Liver (tissue), 9 donors: ENCODE measurements around the gene CDKN3. TPM values are rescaled to one million over a fixed set of nuclear protein-coding genes. Genes with fewer than 3 reads are reported as not detected.

Experiments
- DNase-seq: peaks from one replicate; pipeline ENCODE4 v3.0.0-alpha.2; 2017; ENCODE audit warnings: low spot score
- H3K27ac ChIP-seq, 2 donors: one replicate each; pipeline ENCODE4 v1.7.0; 2013; ENCODE audit warnings: inconsistent platforms in 2 of 2, low read length in 2 of 2, control low read depth in 1 of 2, low read depth in 1 of 2, mild to moderate bottlenecking in 1 of 2
- H3K27me3 ChIP-seq, 4 donors: one replicate each; pipeline versions ENCODE4 v1.6.1 to v1.7.0; 2013; ENCODE audit warnings: low read length in 3 of 4, inconsistent platforms in 1 of 4, mild to moderate bottlenecking in 1 of 4, moderate library complexity in 1 of 4; ENCODE audit not compliant: control insufficient read depth in 4 of 4, insufficient read depth in 4 of 4
- H3K36me3 ChIP-seq, 4 donors: one replicate each; pipeline versions ENCODE4 v1.6.1 to v1.7.0; 2013; ENCODE audit warnings: low read length in 3 of 4, mild to moderate bottlenecking in 3 of 4, low read depth in 1 of 4, moderate library complexity in 1 of 4; ENCODE audit not compliant: control insufficient read depth in 4 of 4, insufficient read depth in 3 of 4
- H3K4me1 ChIP-seq, 4 donors: one replicate each; pipeline versions ENCODE4 v1.6.1 to v1.7.0; 2013; ENCODE audit warnings: low read length in 3 of 4, mild to moderate bottlenecking in 3 of 4, moderate library complexity in 1 of 4; ENCODE audit not compliant: control insufficient read depth in 4 of 4, insufficient read depth in 4 of 4
- H3K4me3 ChIP-seq, 3 donors: one replicate each; pipeline versions ENCODE4 v1.6.1 to v1.7.0; 2013; ENCODE audit warnings: low read length in 3 of 3, control low read depth in 1 of 3, low read depth in 1 of 3, mild to moderate bottlenecking in 1 of 3
- H3K9ac ChIP-seq, 2 donors: one replicate each; pipeline ENCODE4 v1.7.0; 2013; ENCODE audit warnings: low read length in 2 of 2, mild to moderate bottlenecking in 2 of 2, moderate library complexity in 2 of 2, control low read depth in 1 of 2, low read depth in 1 of 2
- H3K9me3 ChIP-seq, 4 donors: one replicate each; pipeline versions ENCODE4 v1.6.1 to v1.7.0; 2013; ENCODE audit warnings: low read length in 3 of 4; ENCODE audit not compliant: control insufficient read depth in 4 of 4
- EGR1 ChIP-seq, 2 donors: IDR thresholded peaks; 2 replicates each; pipeline ENCODE4 v1.6.1; 2016 to 2018; ENCODE audit warnings: antibody characterized with exemption in 2 of 2, low read depth in 2 of 2
- FOXA1 ChIP-seq: IDR thresholded peaks from 2 replicates; pipeline ENCODE4 v1.6.1; 2016; ENCODE audit warnings: antibody characterized with exemption
- FOXA2 ChIP-seq: IDR thresholded peaks from 2 replicates; pipeline ENCODE4 v1.6.1; 2016; ENCODE audit warnings: antibody characterized with exemption
- GABPA ChIP-seq, 2 donors: IDR thresholded peaks in 1 of 2; conservative IDR thresholded peaks in 1 of 2; 2 replicates each; pipeline ENCODE4 v1.6.1; 2016; ENCODE audit warnings: antibody characterized with exemption in 2 of 2, mild to moderate bottlenecking in 1 of 2, moderate library complexity in 1 of 2
- HNF4A ChIP-seq, 2 donors: conservative IDR thresholded peaks; 2 replicates each; pipeline ENCODE4 v1.6.1; 2016; ENCODE audit warnings: antibody characterized with exemption in 2 of 2, mild to moderate bottlenecking in 2 of 2
- HNF4G ChIP-seq: IDR thresholded peaks from 2 replicates; pipeline ENCODE4 v1.6.1; 2016; ENCODE audit warnings: antibody characterized with exemption
- JUND ChIP-seq, 2 donors: IDR thresholded peaks; 2 replicates each; pipeline ENCODE4 v1.6.1; 2016; ENCODE audit warnings: antibody characterized with exemption in 2 of 2
- MAX ChIP-seq: IDR thresholded peaks from 2 replicates; pipeline ENCODE4 v1.6.1; 2016; ENCODE audit warnings: antibody characterized with exemption
- NR2F2 ChIP-seq: IDR thresholded peaks from 2 replicates; pipeline ENCODE4 v1.6.1; 2016; ENCODE audit warnings: antibody characterized with exemption
- RAD21 ChIP-seq, 2 donors: IDR thresholded peaks; 2 replicates each; pipeline ENCODE4 v1.6.1; 2016; ENCODE audit warnings: antibody characterized with exemption in 2 of 2, mild to moderate bottlenecking in 2 of 2
- RXRA ChIP-seq, 2 donors: IDR thresholded peaks; 2 replicates each; pipeline ENCODE4 v1.6.1; 2017 to 2018; ENCODE audit warnings: antibody characterized with exemption in 2 of 2, mild to moderate bottlenecking in 1 of 2
- SP1 ChIP-seq: IDR thresholded peaks from 2 replicates; pipeline ENCODE4 v1.6.1; 2018; ENCODE audit warnings: antibody characterized with exemption, mild to moderate bottlenecking
- TAF1 ChIP-seq: conservative IDR thresholded peaks from 2 replicates; pipeline ENCODE4 v1.6.1; 2016; ENCODE audit warnings: antibody characterized with exemption, mild to moderate bottlenecking
- YY1 ChIP-seq: IDR thresholded peaks from 2 replicates; pipeline ENCODE4 v1.6.1; 2016; ENCODE audit warnings: antibody characterized with exemption, mild to moderate bottlenecking
- ZBTB33 ChIP-seq: IDR thresholded peaks from 2 replicates; pipeline ENCODE4 v1.6.1; 2016; ENCODE audit warnings: antibody characterized with exemption
- polyA plus RNA-seq, 2 donors: library from polyadenylated mRNA; stranded (reverse) in 1 of 2; unstranded in 1 of 2; fragments of 200-250 nt in 1 of 2; fragments of >200 nt in 1 of 2; fragmentation: Nextera tagmentation in 1 of 2; extraction: Ambion mirVana in 1 of 2; gene quantifications; one replicate each; pipeline versions ENCODE4 v1.2.1 to v1.2.3, GENCODE V29; 2013 to 2015
- total RNA-seq, 2 donors: library from RNA; depleted of rRNA; stranded (reverse); fragments of >200 nt; gene quantifications; one replicate each; pipeline ENCODE4 v1.2.3, GENCODE V29; 2014
- TF ChIP-seq, protein P1 (sequence below): IDR thresholded peaks from 2 replicates; pipeline ENCODE4 v1.6.1; 2016; ENCODE audit warnings: antibody characterized with exemption, mild to moderate bottlenecking
- TF ChIP-seq, protein P2 (sequence below): IDR thresholded peaks from 2 replicates; pipeline ENCODE4 v1.6.1; 2016; ENCODE audit warnings: antibody characterized with exemption
- TF ChIP-seq, protein P3 (sequence below): fragments of 150-350 bp; IDR thresholded peaks from 2 replicates; pipeline ENCODE4 v1.5.1; 2017; ENCODE audit warnings: improper control_type of control experiment, low read depth, low read length; ENCODE audit not compliant: missing input control
- donor health status: healthy.
- donor health status: healthy.
- donor health status: healthy.
- donor health status: healthy.
- donor health status: healthy.

Gene CDKN3
- total and polyA plus RNA-seq, 4 donors = 0.50 to 33.9 (median 2.8) TPM

DNA sequence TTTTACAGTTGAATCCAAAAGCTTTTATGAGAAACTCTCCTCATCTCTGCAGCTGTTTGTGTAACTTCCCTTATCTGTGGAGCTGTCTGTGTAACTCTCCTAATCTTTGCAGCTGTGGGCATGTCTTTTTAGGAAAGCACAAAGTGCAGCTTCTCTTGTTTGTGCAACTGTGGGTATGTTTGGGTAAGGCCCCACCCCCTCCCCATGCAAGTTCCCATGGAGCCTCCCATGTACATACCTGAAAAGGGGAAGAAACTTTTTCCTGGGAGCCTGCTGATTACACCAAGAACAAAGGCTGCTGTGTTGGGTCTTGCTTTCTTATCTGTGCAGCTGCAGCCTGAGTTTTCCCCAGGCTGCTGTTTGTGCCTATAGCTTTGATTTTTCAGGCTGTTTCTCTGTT is 42.7 kb upstream of the CDKN3 start (continued):
- TF ChIP-seq FOXA1 = no peak
- no peak for TF ChIP-seq TAF1

GRCh38 chr14:54354968-54355641 is 41.7 kb upstream of the CDKN3 start:
- Histone ChIP-seq H3K27ac (no peak overlapping the region), H3K36me3 (no peaks in the 10 kb centered on the region), H3K27me3 (peaks cover 0 to 3% (median 0%) of the 10 kb centered on the region in 4 donors), H3K9me3 (peaks cover 0 to 2% (median 0%) of the 10 kb centered on the region in 4 donors), H3K4me3 (no peak overlapping the region), H3K9ac (no peak overlapping the region), H3K4me1 (peaks cover 0 to 3% (median 0%) of the 10 kb centered on the region in 4 donors)
- no peak for DNase-seq
- TF ChIP-seq RAD21 (IDR thresholded peaks at IDR 0.05) (no peak), YY1 (no peak), ZBTB33 (no peak), EGR1 (IDR thresholded peaks at IDR 0.05; ENCODE audit: low read depth in 2 of 2) (no peak), SP1 (no peak), MAX (no peak), HNF4A (conservative IDR thresholded peaks at IDR 0.05) (no peak), TAF1 (no peak), GABPA (IDR thresholded peaks at IDR 0.05 in 1 of 2, conservative IDR thresholded peaks at IDR 0.05 in 1 of 2) (no peak), FOXA1 (no peak), HNF4G (no peak), RXRA (IDR thresholded peaks at IDR 0.05) (no peak), FOXA2 (no peak), JUND (IDR thresholded peaks at IDR 0.05) (no peak), NR2F2 (no peak)
- TF ChIP-seq, protein P1, sequence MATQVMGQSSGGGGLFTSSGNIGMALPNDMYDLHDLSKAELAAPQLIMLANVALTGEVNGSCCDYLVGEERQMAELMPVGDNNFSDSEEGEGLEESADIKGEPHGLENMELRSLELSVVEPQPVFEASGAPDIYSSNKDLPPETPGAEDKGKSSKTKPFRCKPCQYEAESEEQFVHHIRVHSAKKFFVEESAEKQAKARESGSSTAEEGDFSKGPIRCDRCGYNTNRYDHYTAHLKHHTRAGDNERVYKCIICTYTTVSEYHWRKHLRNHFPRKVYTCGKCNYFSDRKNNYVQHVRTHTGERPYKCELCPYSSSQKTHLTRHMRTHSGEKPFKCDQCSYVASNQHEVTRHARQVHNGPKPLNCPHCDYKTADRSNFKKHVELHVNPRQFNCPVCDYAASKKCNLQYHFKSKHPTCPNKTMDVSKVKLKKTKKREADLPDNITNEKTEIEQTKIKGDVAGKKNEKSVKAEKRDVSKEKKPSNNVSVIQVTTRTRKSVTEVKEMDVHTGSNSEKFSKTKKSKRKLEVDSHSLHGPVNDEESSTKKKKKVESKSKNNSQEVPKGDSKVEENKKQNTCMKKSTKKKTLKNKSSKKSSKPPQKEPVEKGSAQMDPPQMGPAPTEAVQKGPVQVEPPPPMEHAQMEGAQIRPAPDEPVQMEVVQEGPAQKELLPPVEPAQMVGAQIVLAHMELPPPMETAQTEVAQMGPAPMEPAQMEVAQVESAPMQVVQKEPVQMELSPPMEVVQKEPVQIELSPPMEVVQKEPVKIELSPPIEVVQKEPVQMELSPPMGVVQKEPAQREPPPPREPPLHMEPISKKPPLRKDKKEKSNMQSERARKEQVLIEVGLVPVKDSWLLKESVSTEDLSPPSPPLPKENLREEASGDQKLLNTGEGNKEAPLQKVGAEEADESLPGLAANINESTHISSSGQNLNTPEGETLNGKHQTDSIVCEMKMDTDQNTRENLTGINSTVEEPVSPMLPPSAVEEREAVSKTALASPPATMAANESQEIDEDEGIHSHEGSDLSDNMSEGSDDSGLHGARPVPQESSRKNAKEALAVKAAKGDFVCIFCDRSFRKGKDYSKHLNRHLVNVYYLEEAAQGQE = no peak
- TF ChIP-seq, protein P2, sequence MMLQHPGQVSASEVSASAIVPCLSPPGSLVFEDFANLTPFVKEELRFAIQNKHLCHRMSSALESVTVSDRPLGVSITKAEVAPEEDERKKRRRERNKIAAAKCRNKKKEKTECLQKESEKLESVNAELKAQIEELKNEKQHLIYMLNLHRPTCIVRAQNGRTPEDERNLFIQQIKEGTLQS = no peak
- TF ChIP-seq, protein P3, sequence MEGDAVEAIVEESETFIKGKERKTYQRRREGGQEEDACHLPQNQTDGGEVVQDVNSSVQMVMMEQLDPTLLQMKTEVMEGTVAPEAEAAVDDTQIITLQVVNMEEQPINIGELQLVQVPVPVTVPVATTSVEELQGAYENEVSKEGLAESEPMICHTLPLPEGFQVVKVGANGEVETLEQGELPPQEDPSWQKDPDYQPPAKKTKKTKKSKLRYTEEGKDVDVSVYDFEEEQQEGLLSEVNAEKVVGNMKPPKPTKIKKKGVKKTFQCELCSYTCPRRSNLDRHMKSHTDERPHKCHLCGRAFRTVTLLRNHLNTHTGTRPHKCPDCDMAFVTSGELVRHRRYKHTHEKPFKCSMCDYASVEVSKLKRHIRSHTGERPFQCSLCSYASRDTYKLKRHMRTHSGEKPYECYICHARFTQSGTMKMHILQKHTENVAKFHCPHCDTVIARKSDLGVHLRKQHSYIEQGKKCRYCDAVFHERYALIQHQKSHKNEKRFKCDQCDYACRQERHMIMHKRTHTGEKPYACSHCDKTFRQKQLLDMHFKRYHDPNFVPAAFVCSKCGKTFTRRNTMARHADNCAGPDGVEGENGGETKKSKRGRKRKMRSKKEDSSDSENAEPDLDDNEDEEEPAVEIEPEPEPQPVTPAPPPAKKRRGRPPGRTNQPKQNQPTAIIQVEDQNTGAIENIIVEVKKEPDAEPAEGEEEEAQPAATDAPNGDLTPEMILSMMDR = no peak
